Trophoblast cell (in vitro differentiated cells and primary cell): ENCODE data around the gene PDC. TPM values are rescaled to one million over a fixed set of nuclear protein-coding genes. Genes with fewer than 3 reads are reported as not detected.
A peak's percentile ranks its signal among the peaks of the same experiment; 100 is the strongest.

Experiments
- DNase-seq, 2 donors: peaks; one replicate each; pipeline ENCODE4 v3.0.0-alpha.2; 2016
- H2AFZ ChIP-seq: 2 replicates; pipeline ENCODE4 v1.6.1; 2013; ENCODE audit warnings: low read length, moderate library complexity, mild to moderate bottlenecking; ENCODE audit not compliant: insufficient read depth, poor library complexity
- H2AK5ac ChIP-seq: 2 replicates; pipeline ENCODE4 v1.6.1; 2013; ENCODE audit warnings: mild to moderate bottlenecking, low read length
- H2BK120ac ChIP-seq: 2 replicates; pipeline ENCODE4 v1.6.1; 2013; ENCODE audit warnings: low read length, mild to moderate bottlenecking, moderate library complexity; ENCODE audit not compliant: insufficient read depth, poor library complexity
- H2BK12ac ChIP-seq: 2 replicates; pipeline ENCODE4 v1.6.1; 2013; ENCODE audit warnings: mild to moderate bottlenecking, low read length, moderate library complexity
- H2BK5ac ChIP-seq: 2 replicates; pipeline ENCODE4 v1.6.1; 2013; ENCODE audit warnings: low read length, low read depth, moderate library complexity, mild to moderate bottlenecking; ENCODE audit not compliant: poor library complexity
- H3K14ac ChIP-seq: 2 replicates; pipeline ENCODE4 v1.6.1; 2013; ENCODE audit warnings: mild to moderate bottlenecking, low read length
- H3K18ac ChIP-seq: 2 replicates; pipeline ENCODE4 v1.6.1; 2013; ENCODE audit warnings: mild to moderate bottlenecking, low read length
- H3K23ac ChIP-seq: 2 replicates; pipeline ENCODE4 v1.6.1; 2013; ENCODE audit warnings: low read length
- H3K27ac ChIP-seq: 2 replicates; pipeline ENCODE4 v1.5.1; 2013; ENCODE audit warnings: low read depth, mild to moderate bottlenecking, inconsistent platforms, low read length, moderate library complexity
- H3K27me3 ChIP-seq: 2 replicates; pipeline ENCODE4 v1.6.1; 2013; ENCODE audit warnings: inconsistent platforms, mild to moderate bottlenecking, low read length, moderate library complexity; ENCODE audit not compliant: insufficient read depth
- H3K36me3 ChIP-seq, 2 experiments: 1 replicate in 1 of 2; 2 replicates in 1 of 2; pipeline ENCODE4 v1.6.1; 2013; ENCODE audit warnings: low read length in 2 of 2, mild to moderate bottlenecking in 2 of 2, moderate library complexity in 1 of 2; ENCODE audit not compliant: insufficient read depth in 2 of 2, control insufficient read depth in 1 of 2
- H3K4ac ChIP-seq: 2 replicates; pipeline ENCODE4 v1.6.1; 2013; ENCODE audit warnings: low read depth, mild to moderate bottlenecking, low read length, moderate library complexity
- H3K4me1 ChIP-seq, 2 experiments: 1 replicate in 1 of 2; 2 replicates in 1 of 2; pipeline ENCODE4 v1.6.1; 2013; ENCODE audit warnings: low read length in 2 of 2, mild to moderate bottlenecking in 2 of 2, moderate library complexity in 1 of 2; ENCODE audit not compliant: insufficient read depth in 2 of 2, control insufficient read depth in 1 of 2
- H3K4me2 ChIP-seq: 2 replicates; pipeline ENCODE4 v1.6.1; 2013; ENCODE audit warnings: inconsistent platforms, mild to moderate bottlenecking, low read length, moderate library complexity
- H3K4me3 ChIP-seq: 2 replicates; pipeline ENCODE4 v1.5.1; 2013; ENCODE audit warnings: mild to moderate bottlenecking, low read depth, low read length, inconsistent platforms
- H3K79me1 ChIP-seq: one replicate; pipeline ENCODE4 v1.6.1; 2013; ENCODE audit warnings: low read length
- H3K79me2 ChIP-seq: 2 replicates; pipeline ENCODE4 v1.6.1; 2013; ENCODE audit warnings: low read length, mild to moderate bottlenecking; ENCODE audit not compliant: control insufficient read depth, insufficient read depth, poor library complexity
- H3K9ac ChIP-seq: 2 replicates; pipeline ENCODE4 v1.6.1; 2013; ENCODE audit warnings: mild to moderate bottlenecking, low read length
- H3K9me3 ChIP-seq: 2 replicates; pipeline ENCODE4 v1.6.1; 2013; ENCODE audit warnings: low read depth, mild to moderate bottlenecking, control low read depth, inconsistent platforms, low read length; ENCODE audit not compliant: insufficient read depth
- H4K12ac ChIP-seq: 2 replicates; pipeline ENCODE4 v1.6.1; 2013; ENCODE audit warnings: low read depth, mild to moderate bottlenecking, low read length, moderate library complexity
- H4K8ac ChIP-seq: 2 replicates; pipeline ENCODE4 v1.6.1; 2013; ENCODE audit warnings: low read depth, mild to moderate bottlenecking, low read length, moderate library complexity
- H4K91ac ChIP-seq: one replicate; pipeline ENCODE4 v1.6.1; 2013; ENCODE audit warnings: low read depth, mild to moderate bottlenecking, low read length, moderate library complexity
- WGBS: extraction: QIAGEN DNeasy Blood & Tissue Kit; methylation state at CpG from one replicate; pipeline ENCODE4 v1.1.7; 2013; ENCODE audit warnings: missing lambda C conversion rate; ENCODE audit not compliant: insufficient read length, insufficient coverage; ENCODE audit errors: extremely low coverage; 5-methylcytosine and 5-hydroxymethylcytosine counted together
- polyA plus RNA-seq: library from polyadenylated mRNA; stranded (reverse); fragments of 200-250 nt; gene quantifications from 2 replicates; pipeline ENCODE4 v1.2.3, GENCODE V29; 2013

PDC gene
- polyA plus RNA-seq, result not detected in 2 replicates

GRCh38 chr1:186461014-186461413 lies at the start of gene PDC:
TSS of gene PDC (minus strand) at chr1:186461114. CDS start at chr1:186449459, 11,655 bp downstream.
- WGBS, result no CpG with 5 or more reads among the region's 2 CpGs
- no peak within 1 kb of the TSS for H3K27ac ChIP-seq
- H3K27me3 ChIP-seq, result no peaks in the 10 kb centered on the region
- no peak for DNase-seq
- no peak within 1 kb of the TSS for H2BK12ac ChIP-seq
- H3K9ac ChIP-seq, result no peak within 1 kb of the TSS
- H3K36me3 ChIP-seq, result no peaks in the 10 kb centered on the region
- no peaks in the 10 kb centered on the region for H3K4me1 ChIP-seq
- no peaks in the 10 kb centered on the region for H3K79me1 ChIP-seq
- no peak within 1 kb of the TSS for H4K8ac ChIP-seq
- no peak within 1 kb of the TSS for H3K14ac ChIP-seq
- no peak within 1 kb of the TSS for H4K91ac ChIP-seq
- no peaks in the 10 kb centered on the region for H3K79me2 ChIP-seq
- no peak within 1 kb of the TSS for H2BK5ac ChIP-seq
- H2AFZ ChIP-seq, result no peak within 1 kb of the TSS
- H3K4ac ChIP-seq, result no peak within 1 kb of the TSS
- H3K9me3 ChIP-seq, result no peaks in the 10 kb centered on the region
- no peak within 1 kb of the TSS for H3K23ac ChIP-seq
- H3K4me2 ChIP-seq, result no peak within 1 kb of the TSS
- H2BK120ac ChIP-seq, result no peak within 1 kb of the TSS
- no peak within 1 kb of the TSS for H2AK5ac ChIP-seq
- H4K12ac ChIP-seq, result no peak within 1 kb of the TSS
- no peak within 1 kb of the TSS for H3K4me3 ChIP-seq
- no peak within 1 kb of the TSS for H3K18ac ChIP-seq

GRCh38 chr1:186503190-186503589 lies 42.3 kb upstream of the PDC start:
- Histone ChIP-seq H3K79me1 (no peaks in the 10 kb centered on the region), H2AK5ac (no peak overlapping the region), H3K79me2 (no peaks in the 10 kb centered on the region), H4K91ac (no peak overlapping the region), H3K27me3 (no peaks in the 10 kb centered on the region), H3K23ac (no peak overlapping the region), H3K4me3 (no peak overlapping the region), H2AFZ (no peak overlapping the region), H2BK12ac (no peak overlapping the region), H4K12ac (no peak overlapping the region), H2BK120ac (no peak overlapping the region), H3K27ac (no peak overlapping the region), H3K9me3 (no peaks in the 10 kb centered on the region), H3K18ac (no peak overlapping the region), H4K8ac (no peak overlapping the region), H3K4ac (no peak overlapping the region), H2BK5ac (no peak overlapping the region), H3K36me3 (no peaks in the 10 kb centered on the region), H3K4me2 (no peak overlapping the region), H3K14ac (no peak overlapping the region), H3K4me1 (peaks cover 0 to 2% of the 10 kb centered on the region in 2 experiments), H3K9ac (no peak overlapping the region)
- DNase-seq, result peak in 1 of 2 donors; percentile 58
- no CpG with 5 or more reads among the region's 2 CpGs for WGBS

GRCh38 chr1:186502087-186502486 lies 41.2 kb upstream of the PDC start:
- no peak overlapping the region for H2AFZ ChIP-seq
- no peaks in the 10 kb centered on the region for H3K9me3 ChIP-seq
- H3K4me3 ChIP-seq, result no peak overlapping the region
- no peak overlapping the region for H3K18ac ChIP-seq
- no peak overlapping the region for H2BK5ac ChIP-seq
- no peaks in the 10 kb centered on the region for H3K36me3 ChIP-seq
- H3K27ac ChIP-seq, result no peak overlapping the region
- H4K12ac ChIP-seq, result no peak overlapping the region
- H3K79me2 ChIP-seq, result no peaks in the 10 kb centered on the region
- no peak overlapping the region for H4K91ac ChIP-seq
- H3K4me1 ChIP-seq, result peaks cover 0 to 2% of the 10 kb centered on the region in 2 experiments
- H2BK120ac ChIP-seq, result no peak overlapping the region
- no peak overlapping the region for H3K14ac ChIP-seq
- no peak overlapping the region for H2BK12ac ChIP-seq
- H3K9ac ChIP-seq, result no peak overlapping the region
- no peak overlapping the region for H3K4me2 ChIP-seq
- no peak for DNase-seq
- no peak overlapping the region for H4K8ac ChIP-seq
- no peak overlapping the region for H3K23ac ChIP-seq
- no peaks in the 10 kb centered on the region for H3K79me1 ChIP-seq
- no peaks in the 10 kb centered on the region for H3K27me3 ChIP-seq
- H2AK5ac ChIP-seq, result no peak overlapping the region
- H3K4ac ChIP-seq, result no peak overlapping the region

GRCh38 chr1:186500804-186501203 lies 39.9 kb upstream of the PDC start:
- no peak overlapping the region for H4K91ac ChIP-seq
- H3K27me3 ChIP-seq, result no peaks in the 10 kb centered on the region
- no peaks in the 10 kb centered on the region for H3K79me2 ChIP-seq
- no peak overlapping the region for H3K14ac ChIP-seq
- no peak overlapping the region for H4K8ac ChIP-seq
- H3K4me2 ChIP-seq, result no peak overlapping the region
- H3K4me3 ChIP-seq, result no peak overlapping the region
- H3K9ac ChIP-seq, result no peak overlapping the region
- no peak overlapping the region for H3K4ac ChIP-seq
- H3K18ac ChIP-seq, result no peak overlapping the region
- no peak overlapping the region for H2BK120ac ChIP-seq
- no peak overlapping the region for H2AK5ac ChIP-seq
- H4K12ac ChIP-seq, result no peak overlapping the region
- peaks cover 0 to 2% of the 10 kb centered on the region in 2 experiments for H3K4me1 ChIP-seq
- H2AFZ ChIP-seq, result no peak overlapping the region
- no CpG with 5 or more reads among the region's 1 CpG for WGBS
- H3K23ac ChIP-seq, result no peak overlapping the region
- H2BK5ac ChIP-seq, result no peak overlapping the region
- H3K27ac ChIP-seq, result no peak overlapping the region
- H3K9me3 ChIP-seq, result no peaks in the 10 kb centered on the region
- H2BK12ac ChIP-seq, result no peak overlapping the region
- no peak for DNase-seq
- H3K79me1 ChIP-seq, result peaks cover 2% of the 10 kb centered on the region
- no peaks in the 10 kb centered on the region for H3K36me3 ChIP-seq
